Measurements from ENCODE around the gene SYTL4. TPM values are rescaled to one million over a fixed set of nuclear protein-coding genes. Genes with fewer than 3 reads are reported as not detected.

SYTL4 gene
- total and polyA plus RNA-seq, 2 of the 13 experiments (the other 11 are each of a cell fraction or from before 2014, with no cell fraction given) = 0.41 to 0.73 TPM

DNA sequence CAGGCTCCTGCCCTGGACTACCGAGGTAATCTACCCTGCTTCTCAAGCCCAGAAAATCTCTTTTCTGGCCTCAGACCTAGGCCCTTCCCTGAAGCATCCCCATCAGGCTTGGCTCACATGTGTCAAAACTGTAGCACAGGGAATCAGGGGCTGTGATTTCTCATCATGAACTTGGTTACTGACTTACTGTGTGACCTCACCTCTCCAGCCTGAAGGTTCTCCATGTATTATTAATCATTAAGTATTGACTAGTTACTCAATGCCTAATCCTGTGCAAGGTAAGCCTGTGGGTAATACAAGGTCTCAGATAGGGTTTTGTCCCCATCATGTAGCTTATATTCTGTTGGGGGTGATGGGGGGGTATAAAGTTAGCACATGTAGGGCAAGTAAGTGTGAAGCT lies 81.1 kb downstream of the SYTL4 start (continued):
- TF ChIP-seq, protein P1, sequence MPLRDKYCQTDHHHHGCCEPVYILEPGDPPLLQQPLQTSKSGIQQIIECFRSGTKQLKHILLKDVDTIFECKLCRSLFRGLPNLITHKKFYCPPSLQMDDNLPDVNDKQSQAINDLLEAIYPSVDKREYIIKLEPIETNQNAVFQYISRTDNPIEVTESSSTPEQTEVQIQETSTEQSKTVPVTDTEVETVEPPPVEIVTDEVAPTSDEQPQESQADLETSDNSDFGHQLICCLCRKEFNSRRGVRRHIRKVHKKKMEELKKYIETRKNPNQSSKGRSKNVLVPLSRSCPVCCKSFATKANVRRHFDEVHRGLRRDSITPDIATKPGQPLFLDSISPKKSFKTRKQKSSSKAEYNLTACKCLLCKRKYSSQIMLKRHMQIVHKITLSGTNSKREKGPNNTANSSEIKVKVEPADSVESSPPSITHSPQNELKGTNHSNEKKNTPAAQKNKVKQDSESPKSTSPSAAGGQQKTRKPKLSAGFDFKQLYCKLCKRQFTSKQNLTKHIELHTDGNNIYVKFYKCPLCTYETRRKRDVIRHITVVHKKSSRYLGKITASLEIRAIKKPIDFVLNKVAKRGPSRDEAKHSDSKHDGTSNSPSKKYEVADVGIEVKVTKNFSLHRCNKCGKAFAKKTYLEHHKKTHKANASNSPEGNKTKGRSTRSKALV (CRISPR knock-in tag; IDR thresholded peaks at IDR 0.05) = no peak
- no peak for TF ChIP-seq RFX3 (CRISPR knock-in tag; IDR thresholded peaks at IDR 0.05)
- no peak for TF ChIP-seq PAF1 (CRISPR knock-in tag; IDR thresholded peaks at IDR 0.05)

DNA sequence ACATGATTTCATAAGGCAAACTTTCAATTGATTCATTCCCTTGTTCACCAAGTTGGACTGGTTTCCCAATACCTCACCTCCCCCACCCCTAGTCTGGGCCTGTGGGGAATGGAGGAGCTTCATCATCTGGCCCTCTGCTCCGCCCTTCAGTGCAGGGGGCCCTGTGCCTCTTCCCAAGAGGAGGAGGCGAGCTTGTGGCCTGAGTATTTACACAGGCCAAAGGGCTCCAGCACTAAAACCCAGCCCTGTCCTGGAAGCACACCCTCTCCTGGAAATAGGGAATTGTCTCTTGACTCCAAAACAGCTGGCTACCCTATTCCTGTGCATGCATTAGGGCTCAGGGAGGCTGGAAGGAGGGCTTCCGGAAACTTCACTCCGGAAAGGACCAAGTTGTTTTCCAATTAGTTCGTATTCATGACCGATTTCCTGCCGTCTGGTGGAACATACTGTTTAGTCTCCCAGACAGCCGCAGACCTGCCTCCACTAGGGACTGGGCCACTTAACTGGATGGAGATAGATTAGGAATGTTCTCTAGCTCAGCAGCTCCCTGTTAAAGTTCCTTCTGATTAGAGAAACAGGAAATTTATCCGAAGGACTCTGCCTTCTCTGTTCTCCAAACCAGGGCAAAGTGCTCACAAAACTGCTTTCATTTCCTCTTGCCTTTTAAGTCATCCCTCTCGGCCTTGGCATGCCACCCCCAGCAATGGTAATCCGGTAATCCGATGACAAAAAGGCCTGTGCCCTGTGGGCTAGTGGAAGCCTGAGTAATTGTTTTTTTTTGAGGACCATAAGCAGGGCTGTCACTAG lies 82.2 kb downstream of the SYTL4 start:
- Histone ChIP-seq H2AFZ (ENCODE audit: low read length) (peak overlapping the region; percentile 42), H3K4me2 (ENCODE audit: low read depth, low read length) (peak overlapping the region; percentile 88), H3K36me3 (replicated peaks in 1 of 2; ENCODE audit: control insufficient read depth in 1 of 2, insufficient read depth in 2 of 2, low read length in 2 of 2) (no peaks in the 10 kb centered on the region), H3K27me3 (ENCODE audit: control insufficient read depth in 1 of 2, insufficient read depth in 2 of 2, low read length in 2 of 2) (no peaks in the 10 kb centered on the region), H3K9me3 (ENCODE audit: low read length) (no peaks in the 10 kb centered on the region), H3K27ac (ENCODE audit: extremely low read length, insufficient read depth, low read length) (peak overlapping the region; percentile 97), H3K4me1 (ENCODE audit: insufficient read depth, low read length) (peaks cover 82% of the 10 kb centered on the region), H3K79me2 (ENCODE audit: insufficient read depth, low read length) (no peaks in the 10 kb centered on the region), H3K9ac (ENCODE audit: insufficient read depth, low read depth, low read length) (peak overlapping the region; percentile 80), H3K4me3 (replicated peaks in 1 of 3; ENCODE audit: insufficient read depth in 1 of 3, low read depth in 2 of 3, low read length in 3 of 3) (peak overlapping the region; percentile 41 to 57 (median 52); a peak in 5 of 6 replicates), H4K20me1 (ENCODE audit: insufficient read depth, low read length) (no peaks in the 10 kb centered on the region)
- WGBS (ENCODE audit: low lambda C conversion rate) = 0% methylated on average over 7 of the region's 12 CpGs
- ATAC-seq (peak; percentile 93), DNase-seq (ENCODE audit: low spot score) (peak; percentile 90), FAIRE-seq (peak; percentile 96)
- intact Hi-C loops (cut with micrococcal nuclease; ENCODE audit: unreplicated experiment) (loop anchor here (1.0 kb wide), 1 partner anchor 13 kb away; the partner anchor contains the start of gene TSPAN6), in situ Hi-C loops (cut with HindIII; ENCODE audit: extremely low pct_ligation_motif_present, low pct_unique_long_range_greater_than_20kb) (no loop called here)
- BruUV-seq (replicated peaks) = TSS peak; percentile 74
- CTCF ChIA-PET (ENCODE audit: low intra/inter-chr PET ratio, low total read pairs) = no interaction called here
- POLR2A ChIA-PET = interaction anchor here (0.6 to 5.1 kb wide), 5 partner anchors 9 to 35 kb away, joined by 3 to 67 read pairs (median 4); partner anchors contain the start of gene TSPAN6
- no peak for TF ChIP-seq PAWR (CRISPR knock-in tag; IDR thresholded peaks at IDR 0.05; ENCODE audit: borderline replicate concordance)
- peak; percentile 72 for TF ChIP-seq ZNF644 (CRISPR knock-in tag; IDR thresholded peaks at IDR 0.05; ENCODE audit: low read depth)
- TF ChIP-seq MTA1 (CRISPR knock-in tag; IDR thresholded peaks at IDR 0.05; ENCODE audit: borderline replicate concordance) = no peak
- TF ChIP-seq, protein P2, sequence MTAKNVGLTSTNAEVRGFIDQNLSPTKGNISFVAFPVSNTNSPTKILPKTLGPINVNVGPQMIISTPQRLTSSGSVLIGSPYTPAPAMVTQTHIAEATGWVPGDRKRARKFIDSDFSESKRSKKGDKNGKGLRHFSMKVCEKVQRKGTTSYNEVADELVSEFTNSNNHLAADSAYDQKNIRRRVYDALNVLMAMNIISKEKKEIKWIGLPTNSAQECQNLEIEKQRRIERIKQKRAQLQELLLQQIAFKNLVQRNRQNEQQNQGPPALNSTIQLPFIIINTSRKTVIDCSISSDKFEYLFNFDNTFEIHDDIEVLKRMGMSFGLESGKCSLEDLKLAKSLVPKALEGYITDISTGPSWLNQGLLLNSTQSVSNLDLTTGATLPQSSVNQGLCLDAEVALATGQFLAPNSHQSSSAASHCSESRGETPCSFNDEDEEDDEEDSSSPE (CRISPR knock-in tag; IDR thresholded peaks at IDR 0.05) = no peak
- no peak for TF ChIP-seq FOXM1 (CRISPR knock-in tag; IDR thresholded peaks at IDR 0.05)
- TF ChIP-seq HDAC1 (CRISPR knock-in tag; IDR thresholded peaks at IDR 0.05) = peak; percentile 62
- no peak for TF ChIP-seq FOSL1 (CRISPR knock-in tag; IDR thresholded peaks at IDR 0.05; ENCODE audit: borderline replicate concordance)
- TF ChIP-seq NONO (IDR thresholded peaks at IDR 0.05) = no peak
- peak; percentile 41; the same call in 1 of the 2 replicates for TF ChIP-seq NONO (CRISPR knock-in tag; conservative IDR thresholded peaks at IDR 0.05)
- TF ChIP-seq RFX1 (IDR thresholded peaks at IDR 0.05) = no peak
- TF ChIP-seq KDM4B (CRISPR knock-in tag; IDR thresholded peaks at IDR 0.05) = 0 out of 2 replicates have a peak, but pooled peaks have one; percentile 28
- no peak for TF ChIP-seq MEIS2 (CRISPR knock-in tag; IDR thresholded peaks at IDR 0.05)
- TF ChIP-seq ZNF331 (CRISPR knock-in tag; IDR thresholded peaks at IDR 0.05) = peak; percentile 65
- TF ChIP-seq SOX6 (IDR thresholded peaks at IDR 0.05) = no peak
- 0 out of 2 replicates have a peak, but pooled peaks have one; percentile 21 for TF ChIP-seq SOX6 (CRISPR knock-in tag; IDR thresholded peaks at IDR 0.05)
- no peak for TF ChIP-seq PRMT3 (CRISPR knock-in tag; IDR thresholded peaks at IDR 0.05; ENCODE audit: borderline replicate concordance, low read depth)
- TF ChIP-seq ZNF672 (CRISPR knock-in tag; IDR thresholded peaks at IDR 0.05) = no peak
- no peak for TF ChIP-seq ZFP62 (CRISPR knock-in tag; IDR thresholded peaks at IDR 0.05)

Data from HepG2 (cell line).